Sigmoid colon (tissue), 4 donors: ENCODE measurements around the gene EP400.

Experiments
- POLR2AphosphoS5 ChIP-seq, 4 donors: sonication (generic); formaldehyde crosslinking; IDR thresholded peaks; one replicate each; pipeline ENCODE4 v1.6.1; 2017; ENCODE audit warnings: antibody characterized with exemption in 4 of 4
- TF ChIP-seq, protein P1 (sequence below), 4 experiments: fragments of 450-650 bp in 3 of 4; fragments of 200-600 bp in 1 of 4; IDR thresholded peaks; one replicate each; pipeline ENCODE4 v1.5.1; 2016 to 2019; ENCODE audit warnings: antibody characterized with exemption in 4 of 4, mild to moderate bottlenecking in 3 of 4, moderate library complexity in 2 of 4

DNA sequence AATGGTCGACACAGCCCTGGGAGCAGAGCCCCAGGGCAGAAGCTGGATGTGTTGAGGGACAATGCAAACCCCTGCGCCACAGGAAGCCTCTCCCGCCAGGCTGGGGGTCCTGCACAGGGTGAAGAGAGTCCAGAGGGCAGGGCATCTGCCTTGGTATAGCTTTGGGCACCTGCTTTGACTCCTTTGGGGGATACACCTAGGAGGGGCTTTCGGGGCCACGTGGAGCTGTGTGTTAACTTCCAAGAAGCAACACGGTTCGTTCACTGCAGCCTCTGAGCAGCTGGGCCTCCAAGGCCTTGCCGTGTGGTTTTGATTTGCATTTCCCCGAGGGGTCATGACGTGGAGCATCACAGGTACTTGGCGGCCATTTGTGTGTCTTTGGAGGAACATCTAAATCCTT, 26.5 kb upstream of the EP400 start:
- peak in 1 of 4 donors; percentile 26 for TF ChIP-seq POLR2AphosphoS5 (IDR thresholded peaks at IDR 0.05)
- TF ChIP-seq, protein P1, sequence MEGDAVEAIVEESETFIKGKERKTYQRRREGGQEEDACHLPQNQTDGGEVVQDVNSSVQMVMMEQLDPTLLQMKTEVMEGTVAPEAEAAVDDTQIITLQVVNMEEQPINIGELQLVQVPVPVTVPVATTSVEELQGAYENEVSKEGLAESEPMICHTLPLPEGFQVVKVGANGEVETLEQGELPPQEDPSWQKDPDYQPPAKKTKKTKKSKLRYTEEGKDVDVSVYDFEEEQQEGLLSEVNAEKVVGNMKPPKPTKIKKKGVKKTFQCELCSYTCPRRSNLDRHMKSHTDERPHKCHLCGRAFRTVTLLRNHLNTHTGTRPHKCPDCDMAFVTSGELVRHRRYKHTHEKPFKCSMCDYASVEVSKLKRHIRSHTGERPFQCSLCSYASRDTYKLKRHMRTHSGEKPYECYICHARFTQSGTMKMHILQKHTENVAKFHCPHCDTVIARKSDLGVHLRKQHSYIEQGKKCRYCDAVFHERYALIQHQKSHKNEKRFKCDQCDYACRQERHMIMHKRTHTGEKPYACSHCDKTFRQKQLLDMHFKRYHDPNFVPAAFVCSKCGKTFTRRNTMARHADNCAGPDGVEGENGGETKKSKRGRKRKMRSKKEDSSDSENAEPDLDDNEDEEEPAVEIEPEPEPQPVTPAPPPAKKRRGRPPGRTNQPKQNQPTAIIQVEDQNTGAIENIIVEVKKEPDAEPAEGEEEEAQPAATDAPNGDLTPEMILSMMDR (IDR thresholded peaks at IDR 0.05): no peak
